ENCODE data around the gene ARPC3.
"Not testable (repeated sequence)": the region's sequence is repeated elsewhere in the genome, so short reads cannot be mapped to it uniquely, and the experiment has no call there.

The ARPC3 gene

DNA sequence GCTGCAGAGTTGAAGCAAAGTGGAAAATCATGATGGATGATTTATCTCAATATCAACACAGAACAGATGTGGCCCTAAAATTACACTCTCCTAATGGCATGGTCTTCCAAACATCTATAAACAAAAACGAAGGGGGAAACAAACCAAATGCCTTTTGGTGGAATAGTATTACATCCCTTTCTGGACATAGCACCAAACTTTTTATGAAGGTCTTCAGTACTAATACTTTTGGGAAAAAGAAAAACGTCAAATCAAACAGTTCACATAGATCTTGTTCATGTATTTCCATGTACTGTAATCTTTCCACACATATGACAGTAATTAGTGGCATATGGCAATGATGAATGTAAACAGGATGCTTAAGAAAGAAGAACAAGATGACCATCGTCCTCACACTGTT lies 23.7 kb downstream of the ARPC3 start:
- CTCF ChIA-PET: no interaction called here
- TF ChIP-seq, protein P1, sequence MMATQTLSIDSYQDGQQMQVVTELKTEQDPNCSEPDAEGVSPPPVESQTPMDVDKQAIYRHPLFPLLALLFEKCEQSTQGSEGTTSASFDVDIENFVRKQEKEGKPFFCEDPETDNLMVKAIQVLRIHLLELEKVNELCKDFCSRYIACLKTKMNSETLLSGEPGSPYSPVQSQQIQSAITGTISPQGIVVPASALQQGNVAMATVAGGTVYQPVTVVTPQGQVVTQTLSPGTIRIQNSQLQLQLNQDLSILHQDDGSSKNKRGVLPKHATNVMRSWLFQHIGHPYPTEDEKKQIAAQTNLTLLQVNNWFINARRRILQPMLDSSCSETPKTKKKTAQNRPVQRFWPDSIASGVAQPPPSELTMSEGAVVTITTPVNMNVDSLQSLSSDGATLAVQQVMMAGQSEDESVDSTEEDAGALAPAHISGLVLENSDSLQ (IDR thresholded peaks at IDR 0.05): no peak
- TF ChIP-seq LEF1 (IDR thresholded peaks at IDR 0.05; ENCODE audit: borderline replicate concordance): no peak
- TF ChIP-seq SUZ12 (IDR thresholded peaks at IDR 0.05): no peak
- TF ChIP-seq FOXA1 (IDR thresholded peaks at IDR 0.05): no peak
- no peak for TF ChIP-seq ELF4 (IDR thresholded peaks at IDR 0.05)
- no peak for TF ChIP-seq BHLHE40 (IDR thresholded peaks at IDR 0.05; ENCODE audit: borderline replicate concordance)
- no peak for TF ChIP-seq TARDBP (IDR thresholded peaks at IDR 0.05)
- TF ChIP-seq ARNT (IDR thresholded peaks at IDR 0.05): no peak
- TF ChIP-seq CTBP1 (IDR thresholded peaks at IDR 0.05; ENCODE audit: borderline replicate concordance): no peak
- no peak for TF ChIP-seq L3MBTL2 (conservative IDR thresholded peaks at IDR 0.05)
- TF ChIP-seq ZNF384 (IDR thresholded peaks at IDR 0.05): no peak
- TF ChIP-seq HDGF (IDR thresholded peaks at IDR 0.05; ENCODE audit: borderline replicate concordance): no peak
- no peak for TF ChIP-seq SP1 (IDR thresholded peaks at IDR 0.05)
- no peak for TF ChIP-seq FOXM1 (IDR thresholded peaks at IDR 0.05; ENCODE audit: borderline replicate concordance)
- TF ChIP-seq FOXK2 (IDR thresholded peaks at IDR 0.05): no peak
- TF ChIP-seq NFRKB (IDR thresholded peaks at IDR 0.05): no peak
- POLR2A ChIA-PET: no interaction called here
- no peak for DNase-seq (ENCODE audit: extremely low spot score)

DNA sequence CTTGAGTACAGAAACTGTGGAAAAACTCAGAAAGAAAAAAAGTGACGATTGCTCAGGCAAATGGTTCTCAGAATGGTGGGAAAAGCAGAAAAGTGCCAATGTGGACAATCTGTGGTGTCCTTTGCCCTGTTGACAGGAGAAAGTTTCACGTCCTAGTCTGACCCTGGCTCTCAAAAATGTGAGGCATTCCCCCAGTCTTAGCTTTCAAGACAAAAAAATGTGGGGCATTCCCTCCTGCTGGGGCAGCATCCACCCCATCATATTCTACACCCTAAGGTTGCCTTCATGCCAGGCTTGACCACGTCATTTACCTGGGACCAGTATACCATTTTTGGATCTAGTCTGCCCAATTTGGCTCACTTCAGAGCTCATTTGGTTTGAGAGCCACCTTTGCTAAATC lies 25.9 kb downstream of the ARPC3 start:
- ChIA-PET CTCF (interaction anchor here (0.6 to 0.7 kb wide), 2 partner anchors 30 to 385 kb away, joined by 3 to 5 read pairs; no protein-coding TSS in a partner anchor), POLR2A (no interaction called here)
- TF ChIP-seq L3MBTL2 (conservative IDR thresholded peaks at IDR 0.05) (no peak), SUZ12 (IDR thresholded peaks at IDR 0.05) (no peak), SP1 (IDR thresholded peaks at IDR 0.05) (no peak), ZNF384 (IDR thresholded peaks at IDR 0.05) (no peak)

DNA sequence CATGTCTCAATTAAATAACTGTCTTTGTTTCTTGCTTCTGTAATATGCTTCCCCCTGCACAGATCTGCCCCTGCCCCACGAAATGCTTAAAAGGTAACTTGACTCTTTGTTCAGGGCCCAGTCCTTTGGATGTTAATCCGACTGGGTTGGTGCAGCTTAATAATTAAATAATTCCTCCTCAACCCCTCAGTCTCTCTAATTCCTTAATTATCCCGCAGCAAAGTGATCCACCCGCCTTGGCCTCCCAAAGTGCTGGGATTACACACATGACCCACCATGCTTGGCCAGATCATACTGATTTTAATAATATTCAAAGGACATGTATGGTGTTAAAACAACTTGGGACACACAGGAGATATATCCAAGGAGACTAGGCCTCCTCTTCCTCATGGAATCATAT lies 28.4 kb downstream of the ARPC3 start:
- CTCF ChIA-PET: interaction anchor here (3.5 kb wide), 1 partner anchor 9 kb away, joined by 34 read pairs; no protein-coding TSS in a partner anchor
- POLR2A ChIA-PET: interaction anchor here (1.3 kb wide), 1 partner anchor 10 kb away, joined by 3 read pairs; no protein-coding TSS in a partner anchor
- DNase-seq (ENCODE audit: extremely low spot score): no peak
- TF ChIP-seq NFRKB (IDR thresholded peaks at IDR 0.05) (no peak), HDGF (IDR thresholded peaks at IDR 0.05; ENCODE audit: borderline replicate concordance) (no peak), SP1 (IDR thresholded peaks at IDR 0.05) (no peak), LEF1 (IDR thresholded peaks at IDR 0.05; ENCODE audit: borderline replicate concordance) (no peak), BHLHE40 (IDR thresholded peaks at IDR 0.05; ENCODE audit: borderline replicate concordance) (no peak), SUZ12 (IDR thresholded peaks at IDR 0.05) (no peak), FOXK2 (IDR thresholded peaks at IDR 0.05) (no peak), FOXA1 (IDR thresholded peaks at IDR 0.05) (no peak), CTBP1 (IDR thresholded peaks at IDR 0.05; ENCODE audit: borderline replicate concordance) (no peak), TARDBP (IDR thresholded peaks at IDR 0.05) (no peak), ZNF384 (IDR thresholded peaks at IDR 0.05) (no peak), L3MBTL2 (conservative IDR thresholded peaks at IDR 0.05) (no peak), ARNT (IDR thresholded peaks at IDR 0.05) (no peak)
- TF ChIP-seq, protein P1 (IDR thresholded peaks at IDR 0.05): no peak

More for the DNA sequence above, 25.9 kb downstream of the ARPC3 start:
- DNase-seq (ENCODE audit: extremely low spot score): no peak

DNA sequence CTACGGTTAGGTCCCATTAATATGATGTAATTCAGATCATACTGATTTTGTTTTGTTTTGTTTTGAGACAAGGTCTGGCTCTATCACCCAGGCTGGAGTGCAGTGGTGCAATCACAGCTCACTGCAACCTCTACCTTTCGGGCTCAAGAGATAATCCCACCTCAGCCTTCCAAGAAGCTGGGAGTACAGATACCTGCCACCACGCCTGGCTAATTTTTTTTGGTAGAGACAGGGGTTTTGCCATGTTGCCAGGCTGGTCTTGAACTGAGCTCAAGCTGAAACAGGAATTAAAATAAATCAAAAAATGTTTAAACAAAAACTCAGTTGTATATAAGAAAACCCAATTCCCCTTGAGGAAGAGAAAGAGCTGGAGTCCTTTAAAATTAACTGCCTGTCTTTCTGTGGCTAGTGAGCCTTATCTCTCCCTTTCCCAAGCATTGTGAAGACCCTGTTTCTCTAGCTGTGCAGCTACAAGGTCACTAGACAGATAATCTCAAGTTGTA lies 28.9 kb downstream of the ARPC3 start:
- CTCF ChIA-PET: interaction anchor here (3.5 kb wide), 1 partner anchor 10 kb away, joined by 34 read pairs; no protein-coding TSS in a partner anchor
- POLR2A ChIA-PET: interaction anchor here (1.3 kb wide), 1 partner anchor 10 kb away, joined by 3 read pairs; no protein-coding TSS in a partner anchor
- TF ChIP-seq TARDBP (IDR thresholded peaks at IDR 0.05) (no peak), NFRKB (IDR thresholded peaks at IDR 0.05) (no peak), ARNT (IDR thresholded peaks at IDR 0.05) (no peak), HDGF (IDR thresholded peaks at IDR 0.05; ENCODE audit: borderline replicate concordance) (no peak), CTBP1 (IDR thresholded peaks at IDR 0.05; ENCODE audit: borderline replicate concordance) (no peak), SUZ12 (IDR thresholded peaks at IDR 0.05) (no peak), LEF1 (IDR thresholded peaks at IDR 0.05; ENCODE audit: borderline replicate concordance) (no peak), L3MBTL2 (conservative IDR thresholded peaks at IDR 0.05) (no peak), ZNF384 (IDR thresholded peaks at IDR 0.05) (no peak), BHLHE40 (IDR thresholded peaks at IDR 0.05; ENCODE audit: borderline replicate concordance) (no peak), FOXK2 (IDR thresholded peaks at IDR 0.05) (no peak), ELF4 (IDR thresholded peaks at IDR 0.05) (no peak), FOXM1 (IDR thresholded peaks at IDR 0.05; ENCODE audit: borderline replicate concordance) (no peak), SP1 (IDR thresholded peaks at IDR 0.05) (no peak), FOXA1 (IDR thresholded peaks at IDR 0.05) (no peak)
- TF ChIP-seq, protein P1 (IDR thresholded peaks at IDR 0.05): no peak
- DNase-seq (ENCODE audit: extremely low spot score): no peak

DNA sequence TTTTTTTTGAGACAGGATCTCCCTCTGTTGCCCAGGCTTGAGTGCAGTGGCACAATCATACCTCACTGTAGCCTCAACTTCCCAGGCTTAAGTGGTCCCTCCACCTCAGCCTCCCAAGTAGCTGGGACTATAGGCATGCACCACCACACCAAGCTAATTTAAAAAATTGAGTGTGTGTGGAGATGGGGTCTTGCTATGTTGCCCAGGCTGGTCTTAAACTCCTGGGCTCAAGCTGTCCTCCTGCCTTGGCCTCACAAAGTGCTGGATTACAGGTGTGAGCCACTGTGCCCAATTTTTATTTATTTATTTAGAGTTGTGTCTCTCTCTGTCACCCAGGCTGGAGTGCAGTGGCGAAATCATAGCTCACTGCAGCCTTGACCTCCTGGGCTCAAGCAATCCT lies 29.5 kb downstream of the ARPC3 start:
- not testable (repeated sequence) for DNase-seq (ENCODE audit: extremely low spot score)
- ChIA-PET POLR2A (interaction anchor here (0.6 to 1.3 kb wide), 2 partner anchors 11 to 274 kb away, joined by 3 read pairs; no protein-coding TSS in a partner anchor), CTCF (interaction anchor here (3.5 kb wide), 1 partner anchor 10 kb away, joined by 34 read pairs; no protein-coding TSS in a partner anchor)

DNA sequence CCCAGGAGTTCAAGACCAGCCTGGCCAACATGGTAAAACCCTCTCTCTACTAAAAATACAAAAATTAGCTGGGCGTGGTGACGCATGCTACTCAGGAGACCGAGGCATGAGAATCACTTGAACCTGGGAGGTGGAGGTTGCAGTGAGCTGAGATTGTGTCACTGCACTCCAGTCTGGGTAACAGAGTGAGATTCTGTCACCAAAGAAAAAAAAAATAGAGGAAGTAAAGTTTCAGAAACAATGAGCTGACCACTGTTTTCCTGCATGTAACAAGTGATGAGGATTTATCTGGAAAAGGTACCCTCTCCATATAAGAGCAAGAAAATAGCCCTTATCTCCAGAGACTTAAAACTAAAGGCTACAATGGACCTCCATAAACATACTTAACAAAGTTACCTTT lies 33.0 kb downstream of the ARPC3 start:
- not testable (repeated sequence) for DNase-seq (ENCODE audit: extremely low spot score)
- ChIA-PET POLR2A (interaction anchor here (1.0 kb wide), 1 partner anchor 10 kb away, joined by 3 read pairs; no protein-coding TSS in a partner anchor), CTCF (interaction anchor here (0.6 kb wide), 1 partner anchor 14 kb away, joined by 5 read pairs; no protein-coding TSS in a partner anchor)

DNA sequence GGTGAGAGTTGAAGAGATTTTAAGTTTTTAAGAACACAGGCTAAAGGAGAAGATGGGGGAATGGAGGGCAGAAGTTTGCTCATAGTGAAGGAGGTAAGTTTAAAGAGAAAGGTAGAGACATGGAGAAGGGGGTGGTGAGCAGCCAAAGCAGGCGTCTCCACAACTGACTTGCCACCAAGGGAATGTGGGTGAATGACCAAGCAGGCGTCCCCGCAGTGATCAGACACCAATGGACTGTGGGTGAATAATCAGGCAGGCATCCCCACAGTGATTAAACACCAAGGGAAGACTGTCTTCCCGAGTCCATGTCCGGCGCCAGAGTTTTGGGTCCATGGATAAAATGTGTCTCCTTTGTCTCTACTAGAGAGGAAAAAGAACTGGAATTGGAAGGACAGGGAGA lies 40.1 kb downstream of the ARPC3 start:
- CTCF ChIA-PET; DNase-seq (ENCODE audit: extremely low spot score); POLR2A ChIA-PET: not testable (repeated sequence)

DNA sequence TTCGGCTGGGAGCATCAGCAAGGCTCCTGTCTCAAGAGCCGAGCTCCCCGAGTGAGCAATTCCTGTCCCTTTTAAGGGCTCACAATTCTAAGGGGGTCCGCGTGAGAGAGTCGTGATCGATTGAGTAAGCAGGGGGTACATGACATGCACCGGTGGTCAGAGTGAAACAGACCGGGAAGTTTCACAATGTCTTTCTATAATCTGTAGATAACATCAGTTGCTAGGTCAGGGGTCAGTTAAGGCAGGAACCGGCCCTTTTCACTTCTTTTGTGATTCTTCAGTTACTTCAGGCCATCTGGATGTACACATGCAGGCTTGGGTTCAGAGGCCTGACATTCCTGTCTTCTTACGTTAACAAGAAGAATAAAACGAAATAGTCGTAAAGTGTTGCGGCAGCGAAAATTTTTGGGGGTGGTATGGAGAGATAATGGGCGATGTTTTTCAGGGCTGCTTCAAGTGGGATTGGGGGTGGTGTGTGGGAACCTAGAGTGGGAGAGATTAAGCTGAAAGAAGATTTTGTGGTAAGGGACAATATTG lies 44.9 kb downstream of the ARPC3 start:
- CTCF ChIA-PET; DNase-seq (ENCODE audit: extremely low spot score): not testable (repeated sequence)
- POLR2A ChIA-PET: interaction anchor here (0.8 to 1.1 kb wide), 2 partner anchors 8 to 26 kb away, joined by 3 to 4 read pairs; no protein-coding TSS in a partner anchor
